C1 segment of cervical spinal cord (tissue), 14 donors: ENCODE results near the gene MED27.

Source experiments
- DNase-seq, 14 donors: peaks; one replicate each; lab custom pipeline; 2025; lab: John Stamatoyannopoulos, UW

MED27 gene

DNA sequence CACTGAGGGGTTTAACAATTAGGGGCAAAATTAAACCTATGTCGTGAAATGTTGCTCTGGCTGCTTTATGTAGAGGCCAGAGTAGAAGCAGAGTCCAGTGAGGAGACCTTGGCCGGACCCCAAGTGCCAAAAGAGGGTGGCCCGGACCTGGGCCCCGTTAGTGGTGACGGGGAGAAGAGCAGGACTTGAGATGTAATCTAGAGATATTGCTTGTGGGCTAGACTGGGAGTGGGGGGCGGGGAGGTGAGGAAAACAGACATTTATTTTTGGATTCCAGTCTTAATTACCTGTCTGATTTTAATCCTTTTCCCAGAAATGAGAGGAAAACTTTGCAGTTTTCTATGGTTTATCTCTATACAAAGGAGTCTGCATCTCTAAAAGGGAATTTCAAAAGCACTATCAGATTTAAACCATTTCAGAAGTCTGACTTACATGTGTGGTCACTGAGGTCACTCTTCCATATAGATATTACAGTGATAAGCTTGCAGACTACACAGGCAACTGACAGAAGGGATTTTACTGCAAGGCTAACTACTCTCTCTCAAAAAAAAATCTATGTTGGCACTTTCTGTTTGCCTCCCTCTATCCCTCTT, 108.1 kb downstream of the MED27 start:
- no peak for DNase-seq

DNA sequence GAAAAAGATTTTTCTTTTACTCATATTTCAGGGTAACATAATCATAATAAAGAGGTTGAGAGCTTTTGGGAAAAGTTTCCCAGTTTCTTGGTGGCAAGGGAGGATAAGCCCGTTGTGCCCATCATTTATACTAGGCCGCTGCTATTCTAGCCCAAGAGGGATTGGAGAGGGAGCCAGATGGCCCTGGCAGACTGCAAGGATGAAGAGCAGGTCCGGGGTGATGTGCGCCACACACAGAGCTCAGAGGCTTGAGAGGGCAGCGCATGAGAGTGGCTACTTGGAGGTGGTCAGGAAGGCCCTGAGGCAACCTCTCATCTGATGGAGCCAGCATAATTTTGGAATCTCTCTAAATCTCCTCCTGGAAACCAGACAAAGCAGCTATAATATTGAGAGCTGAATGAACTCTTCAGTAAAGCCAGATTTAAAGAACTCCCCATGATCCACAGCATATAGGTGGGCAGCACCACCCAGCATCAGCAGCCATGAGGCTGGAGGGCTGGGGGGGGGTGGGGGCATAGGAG, 110.1 kb downstream of the MED27 start:
- DNase-seq: peak in 2 of 14 donors; percentile 15 to 66

DNA sequence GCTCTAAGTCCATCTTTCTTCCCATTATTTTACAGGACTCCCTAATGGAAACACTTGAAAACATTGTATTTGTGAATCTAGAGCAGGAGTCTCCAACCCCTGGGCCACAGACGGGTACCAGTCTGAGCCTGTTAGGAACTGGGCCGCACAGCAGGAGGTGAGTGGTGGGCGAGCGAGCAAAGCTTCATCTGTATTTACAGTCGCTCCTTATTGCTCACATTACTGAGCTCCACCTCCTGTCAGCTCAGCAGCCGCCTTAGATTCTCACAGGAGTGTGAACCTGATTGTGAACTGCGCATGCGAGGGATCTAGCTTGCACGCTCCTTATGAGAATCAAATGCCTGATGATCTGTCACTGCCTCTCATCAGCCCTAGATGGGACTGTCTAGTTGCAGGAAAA, 111.0 kb downstream of the MED27 start:
- DNase-seq: no peak

DNA sequence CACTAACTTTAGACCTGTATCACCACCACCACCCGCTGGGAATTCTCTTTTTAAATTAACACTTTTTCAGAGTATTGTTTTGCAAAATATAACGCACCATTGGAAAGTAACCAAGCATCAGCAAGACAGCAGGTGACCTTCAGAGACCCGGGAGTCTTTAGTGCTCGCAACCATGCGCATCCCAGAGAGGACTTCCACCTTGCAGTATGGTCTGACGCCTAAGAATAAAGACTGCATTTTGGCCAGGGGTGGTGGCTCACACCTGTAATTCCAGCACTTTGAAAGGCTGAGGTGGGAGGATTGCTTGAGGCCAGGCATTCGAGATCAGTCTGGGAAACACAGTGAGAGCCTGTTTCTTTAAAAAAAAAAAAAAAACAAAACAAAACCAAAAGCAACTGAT, 113.8 kb downstream of the MED27 start:
- no peak for DNase-seq

DNA sequence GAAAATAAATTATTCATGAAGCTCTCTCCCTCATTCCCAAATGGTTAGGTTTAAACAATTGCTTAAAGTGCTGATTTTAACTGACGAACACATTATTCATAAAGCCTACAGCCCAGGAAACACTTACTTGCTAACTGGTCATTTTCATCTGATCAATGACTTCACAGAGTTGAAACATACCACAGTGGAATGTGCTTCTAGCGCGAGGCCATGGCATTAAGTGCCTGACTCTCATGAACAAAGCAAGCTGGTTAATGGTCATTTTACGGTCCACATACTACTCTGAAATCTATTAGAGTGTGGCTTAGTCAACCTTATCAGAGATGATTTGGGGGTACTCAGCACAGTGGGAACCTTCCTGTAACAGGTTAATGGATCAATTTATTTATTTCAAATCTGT, 114.6 kb downstream of the MED27 start:
- DNase-seq: no peak

DNA sequence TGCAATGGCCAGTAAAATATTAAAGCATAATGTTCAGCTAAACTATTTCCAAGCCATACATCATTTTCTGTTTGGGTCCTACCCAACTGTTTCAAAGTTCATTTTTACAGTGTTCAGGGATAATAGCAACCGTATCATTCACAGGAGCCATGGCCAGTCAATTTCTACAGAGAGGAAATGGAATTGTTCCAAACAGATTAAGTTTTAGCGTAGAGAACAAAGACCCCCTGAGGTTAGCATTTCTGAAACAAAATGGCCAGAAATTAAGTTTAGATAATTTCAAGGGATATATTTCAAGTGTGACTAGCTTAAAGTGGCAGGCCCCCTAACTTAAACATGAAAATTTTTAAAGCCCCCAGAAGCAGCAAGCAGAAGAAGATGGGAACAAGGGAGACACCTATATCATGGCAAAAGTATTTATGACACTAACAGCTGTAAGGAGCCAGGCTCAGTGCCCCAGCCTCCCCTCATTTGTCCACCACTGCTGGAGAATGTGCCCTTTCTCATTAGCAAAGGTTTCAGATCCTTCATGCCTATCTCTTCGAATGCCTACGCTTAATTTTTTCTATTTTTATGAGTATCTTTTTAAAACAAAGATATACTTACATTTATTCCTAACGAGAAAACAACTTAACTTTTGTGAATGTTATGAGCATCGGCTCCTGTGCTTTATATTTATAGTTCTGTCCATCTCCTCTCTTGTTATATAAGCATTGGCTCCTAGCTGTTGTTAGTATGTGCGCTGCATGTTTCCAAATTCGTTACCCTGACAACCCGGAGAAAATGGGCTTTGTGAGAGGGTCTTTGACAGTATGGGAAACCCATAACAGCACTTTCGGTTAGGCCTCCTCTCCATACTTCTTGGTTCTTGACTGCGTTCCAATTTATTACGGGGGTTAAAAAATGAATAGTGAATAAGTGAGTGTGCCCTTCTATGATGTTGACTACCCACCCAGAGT, 116.3 kb downstream of the MED27 start:
- DNase-seq: no peak

DNA sequence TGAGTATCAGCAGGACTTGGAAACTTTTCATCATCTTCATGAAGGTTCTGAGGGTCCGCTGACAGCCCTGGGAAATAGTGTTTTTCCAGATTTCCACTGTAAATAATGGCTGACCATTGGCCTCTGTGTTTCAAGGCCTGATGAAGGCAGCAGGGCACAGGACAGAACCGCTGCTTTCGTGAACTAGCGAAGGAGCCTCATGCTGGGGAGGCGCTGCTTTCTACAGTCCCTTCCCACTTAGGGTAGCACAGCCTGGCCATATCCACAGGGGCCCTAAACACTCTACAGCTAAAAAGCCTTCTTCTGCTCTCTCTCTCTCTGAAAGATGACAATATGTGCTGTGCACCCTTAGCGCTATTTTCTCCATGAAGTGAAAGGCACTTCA, 118.2 kb downstream of the MED27 start:
- peak in 2 of 14 donors; percentile 31 to 49 for DNase-seq

DNA sequence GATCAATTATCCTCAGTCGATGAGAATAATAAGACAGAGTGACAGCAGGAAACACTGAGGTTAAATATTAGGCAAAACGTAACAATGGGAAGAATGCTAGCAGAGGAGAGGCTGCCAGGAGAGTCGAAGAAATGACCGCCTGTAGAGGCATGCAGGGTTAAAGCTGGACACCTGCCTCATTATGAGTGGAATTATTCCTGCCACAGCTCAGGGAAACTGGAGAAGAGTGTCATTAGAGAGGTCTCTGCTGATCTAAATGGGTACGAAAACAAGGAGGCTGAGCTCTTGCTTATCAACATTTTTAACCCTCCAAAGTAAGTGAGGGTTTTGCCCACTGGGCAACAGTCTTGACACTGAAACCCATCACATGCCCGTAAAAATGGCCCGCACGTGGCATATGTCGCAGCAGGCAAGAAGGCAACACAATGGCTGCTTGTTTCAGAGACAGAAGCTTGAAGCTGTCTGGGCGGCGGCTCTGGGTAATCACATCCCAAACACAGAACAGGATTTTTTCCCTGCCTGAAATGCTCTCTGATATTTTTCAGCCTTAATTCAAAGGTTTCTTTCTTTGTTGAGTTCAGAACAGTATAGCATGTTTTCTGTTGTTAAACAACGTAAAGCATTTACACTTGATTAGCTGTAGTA, 118.7 kb downstream of the MED27 start:
- peak in 12 of 14 donors; percentile 23 to 74 (median 47) for DNase-seq

DNA sequence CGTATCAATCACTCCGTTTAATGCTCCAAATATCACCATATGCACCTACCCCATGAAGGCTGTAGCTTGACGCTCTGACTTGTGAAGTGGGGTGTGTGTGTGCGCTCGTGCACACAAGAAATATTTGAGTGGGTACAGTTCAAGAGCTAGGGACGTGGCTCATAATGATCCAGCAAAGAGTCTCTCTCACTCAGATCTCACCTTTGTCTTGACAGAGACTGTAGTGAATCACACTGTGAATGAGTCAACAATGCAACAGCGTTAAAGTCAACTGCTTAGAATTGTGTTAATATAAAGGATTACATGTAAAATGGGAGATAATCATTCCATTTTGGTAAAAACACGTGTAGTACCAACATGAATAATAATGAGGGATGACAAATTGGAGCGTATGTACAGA, 119.4 kb downstream of the MED27 start:
- DNase-seq: no peak

DNA sequence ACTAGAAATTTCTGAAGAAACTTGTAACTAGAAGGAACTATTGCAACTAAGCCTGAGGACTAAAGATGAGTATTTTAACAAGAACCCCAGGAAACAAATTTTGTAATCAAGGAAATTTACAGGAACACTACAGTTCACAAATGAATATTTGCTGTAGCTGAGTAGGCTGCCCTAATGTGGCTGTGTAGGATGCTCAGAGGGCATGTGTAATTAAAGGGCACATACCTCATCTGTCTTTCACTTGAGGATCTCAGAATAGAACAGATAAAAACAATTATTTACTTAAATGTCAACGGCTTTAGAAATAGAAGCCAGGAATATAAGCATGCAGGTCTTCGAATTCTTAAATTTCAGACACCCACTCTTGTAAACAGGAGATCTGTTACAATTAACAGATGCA, 119.8 kb downstream of the MED27 start:
- DNase-seq: no peak

DNA sequence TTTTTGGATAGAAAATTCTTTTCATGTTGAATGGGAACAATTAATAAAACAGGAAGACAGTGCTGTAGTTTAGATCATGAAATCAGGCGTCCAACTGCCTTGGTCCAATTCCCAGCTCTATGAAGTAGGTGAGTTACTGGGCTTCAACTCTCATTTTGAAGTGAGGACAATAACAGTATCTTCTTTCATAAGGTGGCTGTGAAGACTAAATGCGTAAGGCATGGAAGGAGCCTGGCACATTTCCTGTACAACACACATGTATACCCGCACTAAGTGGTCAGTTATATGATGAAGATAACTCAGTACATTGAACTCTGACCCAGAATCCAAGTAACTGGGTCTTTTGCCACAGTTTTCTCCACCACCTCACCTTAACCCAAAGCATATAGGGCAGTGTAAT, 120.6 kb downstream of the MED27 start:
- no peak for DNase-seq

DNA sequence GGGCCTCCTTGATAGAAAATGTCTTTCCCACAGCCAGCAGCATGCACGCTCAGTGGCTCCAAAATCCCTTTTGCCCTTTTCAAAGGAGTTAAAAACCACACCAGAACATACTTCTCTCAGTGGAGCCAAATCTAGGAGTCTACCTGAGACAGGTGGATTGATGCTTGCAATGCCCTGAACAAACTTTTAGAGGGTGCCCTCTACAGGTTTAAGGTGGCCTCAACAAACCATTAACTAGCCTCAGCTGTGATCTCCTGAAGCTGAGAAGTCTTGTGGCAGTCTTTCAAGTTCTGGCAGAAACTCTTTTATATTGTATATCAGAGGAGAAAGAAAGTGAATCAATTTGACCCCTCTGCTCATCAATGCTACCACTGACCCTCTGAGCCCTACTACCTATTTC, 125.4 kb downstream of the MED27 start:
- DNase-seq: no peak

DNA sequence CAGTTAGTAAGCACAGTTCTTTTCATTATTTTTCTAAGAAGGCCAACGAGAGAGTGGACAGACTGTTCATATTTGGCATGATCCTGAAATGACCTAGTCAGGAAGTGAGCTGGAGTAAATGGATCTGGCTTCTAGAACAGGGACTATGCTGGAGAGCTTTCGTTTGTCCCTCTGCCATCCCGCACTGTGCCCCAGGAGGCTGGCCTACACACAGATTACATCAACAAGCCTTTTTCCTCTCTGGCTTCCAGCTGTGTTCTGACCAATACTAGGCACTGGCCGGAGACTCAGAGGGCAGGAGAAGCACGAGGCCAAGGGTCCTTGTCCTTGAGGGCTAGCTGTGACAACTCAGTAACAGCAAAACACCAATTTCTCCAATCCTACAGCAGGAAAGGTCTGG, 127.8 kb downstream of the MED27 start:
- DNase-seq: peak in 12 of 14 donors; percentile 18 to 90 (median 42)

DNA sequence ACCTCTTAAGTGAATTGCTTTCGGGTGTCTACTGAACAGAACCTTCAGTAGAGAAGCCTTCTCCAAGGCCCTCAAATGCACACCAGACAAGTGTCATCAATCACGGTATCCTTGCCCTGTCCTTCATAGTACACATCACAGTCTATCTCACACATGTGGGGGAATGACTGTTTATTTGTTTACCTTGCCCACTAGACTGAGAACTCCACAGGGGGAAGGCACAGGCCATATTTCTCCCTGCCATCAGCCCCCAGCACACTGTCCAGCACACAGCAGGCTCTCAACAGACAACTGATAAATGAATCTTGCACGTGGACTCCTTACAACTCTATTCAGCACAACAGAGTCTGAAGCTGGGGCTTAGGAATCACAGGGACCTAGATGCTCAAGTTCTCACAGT, 128.5 kb downstream of the MED27 start:
- DNase-seq: no peak

DNA sequence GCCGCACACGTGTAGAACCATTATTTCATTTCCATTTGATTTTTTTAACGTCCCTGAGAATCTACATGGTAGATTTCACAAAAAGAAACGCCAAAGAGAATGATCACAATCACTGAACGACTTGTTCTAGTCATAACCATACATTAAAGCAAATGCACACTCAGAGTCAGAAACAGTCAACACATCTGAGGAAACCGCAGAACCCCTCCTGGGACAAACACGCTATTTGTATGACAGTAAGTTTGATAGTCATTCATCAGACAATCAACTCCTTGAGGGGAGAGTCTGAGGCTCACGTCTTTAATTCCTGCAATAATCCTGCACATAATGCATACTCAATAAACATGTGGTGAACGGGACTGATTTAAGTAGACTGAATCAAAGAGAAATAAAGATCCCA, 129.2 kb downstream of the MED27 start:
- DNase-seq: no peak

DNA sequence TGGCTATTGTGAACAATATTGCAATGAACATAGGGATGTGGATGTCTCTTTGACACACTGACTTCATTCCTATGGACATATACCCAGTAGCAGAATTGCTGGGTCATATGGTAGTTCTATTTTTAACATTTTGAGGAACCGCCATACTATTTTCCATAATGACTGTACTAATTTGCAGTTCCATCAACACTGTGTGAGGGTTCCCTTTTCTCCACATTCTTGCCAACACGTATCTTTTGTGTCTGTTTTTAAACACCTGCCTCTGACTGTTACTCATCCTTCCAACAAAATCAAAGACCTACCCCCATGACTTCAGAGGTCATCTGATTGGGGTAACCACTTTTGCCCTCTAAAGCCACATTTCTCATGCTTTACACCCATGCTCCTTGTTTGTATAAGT, 133.5 kb downstream of the MED27 start:
- no peak for DNase-seq

DNA sequence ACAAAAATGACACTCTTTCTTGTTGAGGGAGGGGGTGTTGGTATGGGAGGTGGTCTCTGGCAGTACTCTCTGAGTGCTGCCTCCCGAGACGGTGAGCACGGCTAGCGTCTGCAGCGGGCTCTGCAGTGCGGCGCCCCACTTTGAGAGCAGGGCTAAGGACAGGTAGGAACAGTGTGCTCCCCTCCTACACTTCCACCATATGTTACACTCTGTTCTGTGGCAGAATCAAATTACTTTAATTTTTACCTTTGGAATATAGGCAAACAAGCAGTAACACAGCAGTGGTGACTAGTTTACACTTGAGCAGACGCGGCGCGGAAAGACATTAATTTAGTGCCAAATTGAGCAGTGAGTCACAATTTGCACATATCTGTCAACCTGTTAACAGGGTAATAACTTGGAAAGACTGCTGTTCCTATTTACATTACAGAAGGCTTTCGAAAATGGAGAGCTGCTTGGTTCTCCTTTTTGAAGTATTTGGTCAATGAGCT, 136.3 kb downstream of the MED27 start:
- DNase-seq: peak in 1 of 14 donors; percentile 83

DNA sequence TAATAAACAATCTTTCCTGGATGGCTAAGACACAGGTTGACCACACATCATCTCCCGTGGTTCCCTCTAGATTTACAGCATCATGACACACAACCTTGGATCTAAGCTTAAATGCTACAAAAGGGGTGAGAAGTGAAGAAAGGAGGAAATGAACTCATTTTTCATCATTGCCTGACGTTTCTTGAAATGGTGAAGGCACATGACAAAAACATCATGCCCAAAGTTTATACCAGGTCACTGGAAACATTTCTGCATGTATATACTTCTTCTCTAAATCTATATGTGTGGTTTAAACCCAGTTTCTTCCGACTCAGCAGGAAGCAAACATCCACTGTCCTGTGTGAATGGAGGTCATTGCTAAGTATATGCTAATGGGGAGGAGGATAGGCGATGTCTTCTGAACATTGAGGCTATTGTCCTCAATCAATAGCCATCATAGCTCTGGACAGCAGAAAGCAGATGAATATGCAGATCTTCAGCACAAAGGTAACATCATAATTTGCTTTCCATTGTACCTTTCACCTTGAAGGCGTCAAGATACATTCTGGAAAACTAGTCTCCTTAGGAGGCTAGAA, 137.4 kb downstream of the MED27 start:
- no peak for DNase-seq

DNA sequence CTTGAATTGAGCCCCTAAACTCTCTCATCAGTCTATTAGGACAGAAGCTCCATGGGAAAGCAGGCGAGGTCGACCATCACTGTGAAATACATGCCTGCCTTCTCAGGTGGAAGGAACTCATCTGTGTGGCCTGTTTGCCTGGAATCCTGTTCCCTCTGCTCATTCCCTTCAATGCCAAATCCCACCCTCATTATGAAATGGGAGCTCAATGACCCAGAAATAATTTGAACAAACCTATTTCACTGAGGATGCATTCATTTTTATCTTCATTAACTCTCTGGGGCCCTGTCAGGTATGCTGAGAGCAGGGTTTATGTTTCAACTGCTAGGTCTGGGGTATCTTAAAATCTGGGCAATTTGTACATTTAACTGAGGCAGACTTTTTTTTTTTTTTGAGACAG, 142.2 kb downstream of the MED27 start:
- no peak for DNase-seq

DNA sequence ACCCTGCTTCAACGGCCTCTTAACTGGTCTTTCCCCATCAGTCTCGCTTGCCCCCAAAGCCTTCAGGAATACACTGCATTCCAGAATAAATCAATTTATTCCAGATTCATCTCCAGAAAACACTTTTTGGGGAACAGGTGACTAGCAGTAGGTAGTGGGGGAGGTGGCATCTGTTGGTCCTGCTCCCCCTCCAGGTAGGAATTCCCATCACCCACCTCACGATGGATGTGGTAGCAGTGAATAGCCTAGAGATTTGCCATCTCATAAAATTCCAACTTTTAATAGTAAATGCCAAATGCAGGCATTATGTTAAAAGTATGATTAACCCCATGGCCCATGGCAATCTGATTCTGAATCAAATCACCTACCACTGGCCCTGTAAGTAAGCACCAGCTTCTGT, 142.7 kb downstream of the MED27 start:
- no peak for DNase-seq

DNA sequence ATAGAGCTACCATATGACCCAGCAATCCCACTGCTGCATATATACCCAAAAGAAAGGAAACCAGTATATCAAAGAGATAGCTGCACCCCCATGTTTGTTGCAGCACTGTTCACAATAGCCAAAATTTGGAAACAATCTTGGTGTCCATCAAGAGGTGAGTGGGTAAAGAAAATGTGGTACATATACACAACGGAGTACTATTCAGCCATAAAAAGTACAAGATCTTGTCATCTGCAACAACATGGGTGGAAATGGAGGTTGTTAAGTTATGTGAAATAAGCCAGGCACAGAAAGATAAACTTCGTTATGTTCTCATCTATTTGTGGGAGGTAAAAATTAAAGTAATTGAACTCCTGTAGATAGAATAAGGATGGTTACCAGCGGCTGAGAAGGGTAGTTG, 145.0 kb downstream of the MED27 start:
- DNase-seq: no peak

DNA sequence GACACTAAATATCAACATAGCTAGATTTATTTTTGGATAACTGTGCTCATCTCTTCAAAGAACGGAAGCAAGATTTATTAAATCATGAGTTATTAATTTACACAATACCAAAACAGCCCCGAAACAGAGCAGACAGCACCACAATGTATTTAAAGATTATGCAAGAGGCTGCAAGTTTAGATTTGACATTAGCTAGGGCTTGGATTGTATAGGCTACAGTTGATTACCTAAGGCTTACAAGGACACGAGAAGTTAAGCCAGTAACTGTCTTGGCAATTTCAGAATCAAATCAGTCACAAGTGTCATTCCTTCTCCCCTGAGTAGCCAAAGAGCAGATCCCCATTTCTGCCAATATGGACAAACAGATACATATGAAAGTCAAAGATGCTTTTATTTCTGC, 152.6 kb downstream of the MED27 start:
- no peak for DNase-seq
